ENCODE data around the gene SLC35E1. TPM values are rescaled to one million over a fixed set of nuclear protein-coding genes. Genes with fewer than 3 reads are reported as not detected.

The SLC35E1 gene
- total RNA-seq (10 to 100 TPM; 68.1 to 75.9 TPM), total RNA-seq (66.1 to 84.1 reads per million in 2 donors)

GRCh38 chr19:16572332-16573211 is at the start of gene SLC35E1:
Gene SLC35E1, minus strand, starts transcription at chr19:16572415. Its CDS starts 51 bp downstream, at chr19:16572364.
- peaks cover 5% of the 10 kb centered on the region for H3K36me3 Mint-ChIP-seq (ENCODE audit: low read depth)

GRCh38 chr19:16621165-16621800 is 49.1 kb upstream of the SLC35E1 start:
- no peak for DNase-seq
- H3K4me1 Mint-ChIP-seq, result peaks cover 62% of the 10 kb centered on the region
- H3K27me3 Mint-ChIP-seq, result no peaks in the 10 kb centered on the region
- no peak overlapping the region for H3K4me3 Mint-ChIP-seq
- peak overlapping the region; percentile 77 for H3K27ac Mint-ChIP-seq
- no peaks in the 10 kb centered on the region for H3K9me3 ChIP-seq (ENCODE audit: control insufficient read depth, low read length, poor library complexity, severe bottlenecking)
- H3K36me3 Mint-ChIP-seq (ENCODE audit: low read depth), result peaks cover 4% of the 10 kb centered on the region
- no peak for ATAC-seq

More at GRCh38 chr19:16572332-16573211, at the start of gene SLC35E1:
- Mint-ChIP-seq H3K4me1 (peaks cover 27% of the 10 kb centered on the region), H3K27ac (peak within 1 kb of the TSS; percentile 98), H3K27me3 (no peaks in the 10 kb centered on the region), H3K4me3 (peak within 1 kb of the TSS; percentile 99)
- ATAC-seq (peak; percentile 92), DNase-seq (peak; percentile 80 to 85 (median 85))
- no peaks in the 10 kb centered on the region for H3K9me3 ChIP-seq (ENCODE audit: control insufficient read depth, low read length, poor library complexity, severe bottlenecking)

- no peak overlapping the region for H3K27ac Mint-ChIP-seq
Observed at GRCh38 chr19:16620584-16620983, 48.4 kb upstream of the SLC35E1 start.

GRCh38 chr19:16620018-16620417 is 47.8 kb upstream of the SLC35E1 start:
- DNase-seq (no peak), ATAC-seq (no peak)
- no peak overlapping the region for H3K27ac Mint-ChIP-seq
- H3K27me3 Mint-ChIP-seq, result no peaks in the 10 kb centered on the region
- H3K4me1 Mint-ChIP-seq, result peaks cover 56% of the 10 kb centered on the region
- no peaks in the 10 kb centered on the region for H3K9me3 ChIP-seq (ENCODE audit: control insufficient read depth, low read length, poor library complexity, severe bottlenecking)
- no peak overlapping the region for H3K4me3 Mint-ChIP-seq
- H3K36me3 Mint-ChIP-seq (ENCODE audit: low read depth), result no peaks in the 10 kb centered on the region

More at GRCh38 chr19:16620584-16620983, 48.4 kb upstream of the SLC35E1 start:
- no peak for DNase-seq
- no peak for ATAC-seq
- no peak overlapping the region for H3K4me3 Mint-ChIP-seq
- H3K36me3 Mint-ChIP-seq (ENCODE audit: low read depth), result peaks cover 3% of the 10 kb centered on the region
- H3K27me3 Mint-ChIP-seq, result no peaks in the 10 kb centered on the region
- peaks cover 60% of the 10 kb centered on the region for H3K4me1 Mint-ChIP-seq
- no peaks in the 10 kb centered on the region for H3K9me3 ChIP-seq (ENCODE audit: control insufficient read depth, low read length, poor library complexity, severe bottlenecking)

GRCh38 chr19:16619457-16619856 is 47.2 kb upstream of the SLC35E1 start:
- H3K36me3 Mint-ChIP-seq (ENCODE audit: low read depth), result no peaks in the 10 kb centered on the region
- no peak overlapping the region for H3K27ac Mint-ChIP-seq
- H3K27me3 Mint-ChIP-seq, result no peaks in the 10 kb centered on the region
- no peaks in the 10 kb centered on the region for H3K9me3 ChIP-seq (ENCODE audit: control insufficient read depth, low read length, poor library complexity, severe bottlenecking)
- ATAC-seq (no peak), DNase-seq (no peak)
- H3K4me3 Mint-ChIP-seq, result no peak overlapping the region
- peaks cover 57% of the 10 kb centered on the region for H3K4me1 Mint-ChIP-seq

- H3K27ac Mint-ChIP-seq, result peak overlapping the region; percentile 4
- no peak overlapping the region for H3K4me3 Mint-ChIP-seq
- ATAC-seq (no peak), DNase-seq (no peak)
- H3K36me3 Mint-ChIP-seq (ENCODE audit: low read depth), result no peaks in the 10 kb centered on the region
- no peaks in the 10 kb centered on the region for H3K9me3 ChIP-seq (ENCODE audit: control insufficient read depth, low read length, poor library complexity, severe bottlenecking)
- H3K4me1 Mint-ChIP-seq, result peaks cover 56% of the 10 kb centered on the region
- no peaks in the 10 kb centered on the region for H3K27me3 Mint-ChIP-seq
Observed at GRCh38 chr19:16618248-16618647, 46.0 kb upstream of the SLC35E1 start.

GRCh38 chr19:16615808-16616207 is 43.6 kb upstream of the SLC35E1 start:
- Mint-ChIP-seq H3K36me3 (ENCODE audit: low read depth) (no peaks in the 10 kb centered on the region), H3K4me3 (no peak overlapping the region), H3K4me1 (peaks cover 52% of the 10 kb centered on the region), H3K27me3 (no peaks in the 10 kb centered on the region), H3K27ac (no peak overlapping the region)
- DNase-seq (no peak), ATAC-seq (peak; percentile 33)
- no peaks in the 10 kb centered on the region for H3K9me3 ChIP-seq (ENCODE audit: control insufficient read depth, low read length, poor library complexity, severe bottlenecking)

- DNase-seq (no peak), ATAC-seq (peak; percentile 19)
- H3K27ac Mint-ChIP-seq, result peak overlapping the region; percentile 21
- H3K36me3 Mint-ChIP-seq (ENCODE audit: low read depth), result no peaks in the 10 kb centered on the region
- H3K4me1 Mint-ChIP-seq, result peaks cover 49% of the 10 kb centered on the region
- no peaks in the 10 kb centered on the region for H3K27me3 Mint-ChIP-seq
- H3K9me3 ChIP-seq (ENCODE audit: control insufficient read depth, low read length, poor library complexity, severe bottlenecking), result no peaks in the 10 kb centered on the region
- H3K4me3 Mint-ChIP-seq, result peak overlapping the region; percentile 72
Observed at GRCh38 chr19:16614941-16615340, 42.7 kb upstream of the SLC35E1 start.

GRCh38 chr19:16613841-16614240 is 41.6 kb upstream of the SLC35E1 start:
- Mint-ChIP-seq H3K36me3 (ENCODE audit: low read depth) (no peaks in the 10 kb centered on the region), H3K27me3 (no peaks in the 10 kb centered on the region), H3K27ac (no peak overlapping the region), H3K4me3 (peak overlapping the region; percentile 3), H3K4me1 (peaks cover 47% of the 10 kb centered on the region)
- no peak for ATAC-seq
- no peaks in the 10 kb centered on the region for H3K9me3 ChIP-seq (ENCODE audit: control insufficient read depth, low read length, poor library complexity, severe bottlenecking)
- DNase-seq, result no peak

GRCh38 chr19:16612636-16613035 is 40.4 kb upstream of the SLC35E1 start:
- H3K4me1 Mint-ChIP-seq, result peaks cover 46% of the 10 kb centered on the region
- H3K36me3 Mint-ChIP-seq (ENCODE audit: low read depth), result no peaks in the 10 kb centered on the region
- ATAC-seq, result no peak
- no peaks in the 10 kb centered on the region for H3K9me3 ChIP-seq (ENCODE audit: control insufficient read depth, low read length, poor library complexity, severe bottlenecking)
- H3K27me3 Mint-ChIP-seq, result no peaks in the 10 kb centered on the region
- H3K27ac Mint-ChIP-seq, result peak overlapping the region; percentile 51
- H3K4me3 Mint-ChIP-seq, result no peak overlapping the region
- no peak for DNase-seq

- no peaks in the 10 kb centered on the region for H3K36me3 Mint-ChIP-seq (ENCODE audit: low read depth)
- no peaks in the 10 kb centered on the region for H3K9me3 ChIP-seq (ENCODE audit: control insufficient read depth, low read length, poor library complexity, severe bottlenecking)
- H3K27me3 Mint-ChIP-seq, result no peaks in the 10 kb centered on the region
- no peak for ATAC-seq
- no peak for DNase-seq
- H3K27ac Mint-ChIP-seq, result peak overlapping the region; percentile 24
- H3K4me1 Mint-ChIP-seq, result peaks cover 32% of the 10 kb centered on the region
- H3K4me3 Mint-ChIP-seq, result no peak overlapping the region
Observed at GRCh38 chr19:16611121-16611520, 38.9 kb upstream of the SLC35E1 start.

- Mint-ChIP-seq H3K27ac (no peak overlapping the region), H3K4me1 (peaks cover 30% of the 10 kb centered on the region), H3K27me3 (no peaks in the 10 kb centered on the region)
Observed at GRCh38 chr19:16609511-16610200, 37.4 kb upstream of the SLC35E1 start.

GRCh38 chr19:16608290-16608739 is 36.1 kb upstream of the SLC35E1 start:
- no peak overlapping the region for H3K27ac Mint-ChIP-seq
- no peak overlapping the region for H3K4me3 Mint-ChIP-seq
- H3K36me3 Mint-ChIP-seq (ENCODE audit: low read depth), result no peaks in the 10 kb centered on the region
- H3K27me3 Mint-ChIP-seq, result no peaks in the 10 kb centered on the region
- ATAC-seq, result peak; percentile 30
- H3K9me3 ChIP-seq (ENCODE audit: control insufficient read depth, low read length, poor library complexity, severe bottlenecking), result no peaks in the 10 kb centered on the region
- no peak for DNase-seq
- H3K4me1 Mint-ChIP-seq, result peaks cover 31% of the 10 kb centered on the region

More at GRCh38 chr19:16609511-16610200, 37.4 kb upstream of the SLC35E1 start:
- DNase-seq (no peak), ATAC-seq (no peak)
- Mint-ChIP-seq H3K36me3 (ENCODE audit: low read depth) (no peaks in the 10 kb centered on the region), H3K4me3 (no peak overlapping the region)
- no peaks in the 10 kb centered on the region for H3K9me3 ChIP-seq (ENCODE audit: control insufficient read depth, low read length, poor library complexity, severe bottlenecking)
